ENCODE results near the gene TM9SF1. TPM values are rescaled to one million over a fixed set of nuclear protein-coding genes. Genes with fewer than 3 reads are reported as not detected.

TM9SF1 gene
- total and polyA plus RNA-seq, 10 of the 15 experiments (the other 5 are each of a cell fraction or from before 2014, with no cell fraction given): 7.2 to 39.2 (median 17.6) TPM

GRCh38 chr14:24195186-24196070 is at the start of gene TM9SF1 (continued):
- TF ChIP-seq ELK1 (IDR thresholded peaks at IDR 0.05; ENCODE audit: low read depth, low read length): peak; percentile 61; the same call in 1 of the 2 replicates
- peak; percentile 86 for TF ChIP-seq E4F1 (IDR thresholded peaks at IDR 0.05; ENCODE audit: borderline replicate concordance, partially characterized antibody)
- no peak for TF ChIP-seq MLLT1 (IDR thresholded peaks at IDR 0.05)
- TF ChIP-seq NR2C2 (IDR thresholded peaks at IDR 0.05; ENCODE audit: borderline replicate concordance, control insufficient read depth, insufficient read length, low read depth): no peak
- peak; percentile 95 for TF ChIP-seq IRF5 (IDR thresholded peaks at IDR 0.05; ENCODE audit: borderline replicate concordance)
- TF ChIP-seq EP300 (IDR thresholded peaks at IDR 0.05; ENCODE audit: borderline replicate concordance in 1 of 2, control insufficient read depth in 1 of 2, low read depth in 2 of 2, low read length in 2 of 2): no peak
- TF ChIP-seq PKNOX1 (IDR thresholded peaks at IDR 0.05): peak; percentile 78
- TF ChIP-seq TCF3 (IDR thresholded peaks at IDR 0.05; ENCODE audit: borderline replicate concordance, insufficient read depth, low read depth, low read length): no peak; the same call in 1 of the 2 replicates
- peak; percentile 61; the same call in 1 of the 2 replicates for TF ChIP-seq TAF1 (IDR thresholded peaks at IDR 0.05; ENCODE audit: borderline replicate concordance, low read depth, low read length)
- TF ChIP-seq CUX1 (IDR thresholded peaks at IDR 0.05; ENCODE audit: insufficient replicate concordance, low read depth, low read length): no peak
- TF ChIP-seq IRF3 (IDR thresholded peaks at IDR 0.05): peak; percentile 24; the same call in 1 of the 2 replicates

All from GM12878 (cell line).